Measurements from ENCODE around the gene TIFAB. TPM values are rescaled to one million over a fixed set of nuclear protein-coding genes. Genes with fewer than 3 reads are reported as not detected.

The TIFAB gene
- total RNA-seq, 4 donors from 2014 or later = 0.16 TPM; not detected in 3

- 46 to 60% methylated on average over 9 to 24 of the region's 24 CpGs for WGBS, 2 donors (ENCODE audit: low coverage in 1 of 2)
- DNase-seq = no peak
- H3K27ac ChIP-seq = no peak overlapping the region
- H3K9me3 ChIP-seq = no peaks in the 10 kb centered on the region
- TF ChIP-seq EP300 (IDR thresholded peaks at IDR 0.05; ENCODE audit: low read depth) = no peak
- TF ChIP-seq, protein P1, sequence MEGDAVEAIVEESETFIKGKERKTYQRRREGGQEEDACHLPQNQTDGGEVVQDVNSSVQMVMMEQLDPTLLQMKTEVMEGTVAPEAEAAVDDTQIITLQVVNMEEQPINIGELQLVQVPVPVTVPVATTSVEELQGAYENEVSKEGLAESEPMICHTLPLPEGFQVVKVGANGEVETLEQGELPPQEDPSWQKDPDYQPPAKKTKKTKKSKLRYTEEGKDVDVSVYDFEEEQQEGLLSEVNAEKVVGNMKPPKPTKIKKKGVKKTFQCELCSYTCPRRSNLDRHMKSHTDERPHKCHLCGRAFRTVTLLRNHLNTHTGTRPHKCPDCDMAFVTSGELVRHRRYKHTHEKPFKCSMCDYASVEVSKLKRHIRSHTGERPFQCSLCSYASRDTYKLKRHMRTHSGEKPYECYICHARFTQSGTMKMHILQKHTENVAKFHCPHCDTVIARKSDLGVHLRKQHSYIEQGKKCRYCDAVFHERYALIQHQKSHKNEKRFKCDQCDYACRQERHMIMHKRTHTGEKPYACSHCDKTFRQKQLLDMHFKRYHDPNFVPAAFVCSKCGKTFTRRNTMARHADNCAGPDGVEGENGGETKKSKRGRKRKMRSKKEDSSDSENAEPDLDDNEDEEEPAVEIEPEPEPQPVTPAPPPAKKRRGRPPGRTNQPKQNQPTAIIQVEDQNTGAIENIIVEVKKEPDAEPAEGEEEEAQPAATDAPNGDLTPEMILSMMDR (IDR thresholded peaks at IDR 0.05) = no peak
- TF ChIP-seq POLR2AphosphoS5 (IDR thresholded peaks at IDR 0.05) = no peak
- no peak for TF ChIP-seq POLR2A (IDR thresholded peaks at IDR 0.05)
- H3K36me3 ChIP-seq = no peaks in the 10 kb centered on the region
- peaks cover 35% of the 10 kb centered on the region for H3K27me3 ChIP-seq
- H3K4me1 ChIP-seq = no peaks in the 10 kb centered on the region
- intact Hi-C loops (cut with DNase I; ENCODE audit: low total_unique reads) (no loop called here), in situ Hi-C loops (cut with MboI; ENCODE audit: low pct_ligation_motif_present in 1 of 4, low pct_unique_long_range_greater_than_20kb in 1 of 4, low sequenced_read_pairs in 3 of 4) (no loop called here)
- no peak overlapping the region for H3K4me3 ChIP-seq
Observed at GRCh38 chr5:135476615-135477581, 24.7 kb upstream of the TIFAB start.

GRCh38 chr5:135473956-135474670 is 22.0 kb upstream of the TIFAB start:
- intact Hi-C loops (cut with DNase I; ENCODE audit: low total_unique reads) (loop anchor here (5.0 kb wide), 1 partner anchor 1453 kb away; no protein-coding TSS in a partner anchor), in situ Hi-C loops (cut with MboI; ENCODE audit: low pct_ligation_motif_present in 1 of 4, low pct_unique_long_range_greater_than_20kb in 1 of 4, low sequenced_read_pairs in 3 of 4) (loop anchor here in 2 of 4 donors (25.0 kb wide), 1 partner anchor 363 kb away; the partner anchor contains the start of gene SLC25A48 (in 2 of the 2))
- no peak for DNase-seq
- H3K4me1 ChIP-seq = no peaks in the 10 kb centered on the region
- no peak for TF ChIP-seq POLR2A (IDR thresholded peaks at IDR 0.05)
- no peak for TF ChIP-seq POLR2AphosphoS5 (IDR thresholded peaks at IDR 0.05)
- TF ChIP-seq, protein P1 (IDR thresholded peaks at IDR 0.05) = no peak
- no peak for TF ChIP-seq EP300 (IDR thresholded peaks at IDR 0.05; ENCODE audit: low read depth)
- H3K36me3 ChIP-seq = no peaks in the 10 kb centered on the region
- H3K27ac ChIP-seq = no peak overlapping the region
- H3K9me3 ChIP-seq = no peaks in the 10 kb centered on the region
- H3K27me3 ChIP-seq = peaks cover 57% of the 10 kb centered on the region
- H3K4me3 ChIP-seq = no peak overlapping the region
- WGBS, 2 donors (ENCODE audit: low coverage in 1 of 2) = 89% methylated on average over 12 of the region's 12 CpGs; no CpG with 5 or more reads in 1 of the 2 donors

DNA sequence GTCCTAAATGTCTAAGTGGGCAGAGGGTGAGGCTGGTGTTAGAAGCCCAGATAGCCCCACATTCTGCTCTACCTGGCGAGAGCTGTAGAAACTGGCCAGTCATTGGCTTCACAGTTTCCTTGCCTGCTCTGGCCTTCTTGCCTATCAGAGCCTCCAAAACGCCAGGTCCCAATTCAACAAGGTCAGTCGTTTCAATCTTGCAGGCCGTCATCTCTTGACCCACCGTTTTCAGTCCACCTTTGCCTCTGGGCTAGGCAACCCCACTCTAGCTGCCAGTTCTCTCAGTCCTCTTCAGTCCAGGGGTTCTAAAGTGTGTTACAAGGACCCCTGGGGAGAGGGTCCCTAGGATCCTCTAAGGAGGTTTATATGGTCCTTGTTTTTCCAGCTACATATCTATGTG is 20.0 kb upstream of the TIFAB start:
- DNase-seq = no peak

More for the DNA sequence above, 20.0 kb upstream of the TIFAB start:
- WGBS, 2 donors (ENCODE audit: low coverage in 1 of 2) = 80 to 82% methylated on average over 2 to 5 of the region's 5 CpGs
- Histone ChIP-seq H3K27me3 (peaks cover 62% of the 10 kb centered on the region), H3K9me3 (no peaks in the 10 kb centered on the region), H3K4me3 (no peak overlapping the region), H3K4me1 (no peaks in the 10 kb centered on the region), H3K36me3 (no peaks in the 10 kb centered on the region), H3K27ac (no peak overlapping the region)
- intact Hi-C loops (cut with DNase I; ENCODE audit: low total_unique reads) (loop anchor here (5.0 kb wide), 1 partner anchor 1455 kb away; no protein-coding TSS in a partner anchor), in situ Hi-C loops (cut with MboI; ENCODE audit: low pct_ligation_motif_present in 1 of 4, low pct_unique_long_range_greater_than_20kb in 1 of 4, low sequenced_read_pairs in 3 of 4) (loop anchor here in 2 of 4 donors (25.0 kb wide), 1 partner anchor 365 kb away; the partner anchor contains the start of gene SLC25A48 (in 2 of the 2))
- TF ChIP-seq POLR2A (IDR thresholded peaks at IDR 0.05) (no peak), EP300 (IDR thresholded peaks at IDR 0.05; ENCODE audit: low read depth) (no peak), POLR2AphosphoS5 (IDR thresholded peaks at IDR 0.05) (no peak)
- TF ChIP-seq, protein P1 (IDR thresholded peaks at IDR 0.05) = no peak

All from transverse colon (tissue), 4 donors.